Natural killer cell treated with Interleukin-12 subunit alpha and Interleukin-12 subunit beta and Interleukin-15 and Interleukin-18, amount 100 ng/mL, for 72 hours (primary cell): ENCODE data around the gene SLC35F4. TPM values are rescaled to one million over a fixed set of nuclear protein-coding genes. Genes with fewer than 3 reads are reported as not detected.
"Not testable (repeated sequence)": the region's sequence is repeated elsewhere in the genome, so short reads cannot be mapped to it uniquely, and the experiment has no call there.

Experiments
- ATAC-seq, 2 donors: fragments of 150-1000 bp; cut with Tn5 transposase in 1 of 2; sonication (Bioruptor Pico), chemical (Tn5 transposase) in 1 of 2; 2 replicates each; pipeline ENCODE4 v1.10.0; 2021
- DNase-seq: peaks from one replicate; pipeline ENCODE4 v3.0.0; 2022; ENCODE audit warnings: low spot score
- H3K27ac Mint-ChIP-seq, 2 donors: 1 replicate in 1 of 2; 2 replicates in 1 of 2; pipeline ENCODE4 v1.8.0; 2022; ENCODE audit warnings: mixed read lengths in 2 of 2, mild to moderate bottlenecking in 1 of 2, moderate library complexity in 1 of 2
- H3K27me3 Mint-ChIP-seq, 2 donors: 1 replicate in 1 of 2; 2 replicates in 1 of 2; pipeline ENCODE4 v1.8.0; 2022; ENCODE audit warnings: mixed read lengths in 2 of 2
- H3K36me3 Mint-ChIP-seq: one replicate; pipeline ENCODE4 v1.8.0; 2022; ENCODE audit warnings: mixed read lengths
- H3K4me1 Mint-ChIP-seq, 2 donors: 1 replicate in 1 of 2; 2 replicates in 1 of 2; pipeline ENCODE4 v1.8.0; 2022; ENCODE audit warnings: low read depth in 2 of 2, mixed read lengths in 2 of 2, mild to moderate bottlenecking in 1 of 2
- H3K4me3 Mint-ChIP-seq: one replicate; pipeline ENCODE4 v1.8.0; 2022; ENCODE audit warnings: mixed read lengths
- H3K9me3 Mint-ChIP-seq: 2 replicates; pipeline ENCODE4 v1.8.0; 2022; ENCODE audit warnings: mixed read lengths
- total RNA-seq, 2 donors: library from RNA; stranded (reverse); gene quantifications; one replicate each; pipeline ENCODE4 v1.2.3, GENCODE V29; 2022

SLC35F4 gene
- total RNA-seq, 2 donors from 2014 or later: not detected

DNA sequence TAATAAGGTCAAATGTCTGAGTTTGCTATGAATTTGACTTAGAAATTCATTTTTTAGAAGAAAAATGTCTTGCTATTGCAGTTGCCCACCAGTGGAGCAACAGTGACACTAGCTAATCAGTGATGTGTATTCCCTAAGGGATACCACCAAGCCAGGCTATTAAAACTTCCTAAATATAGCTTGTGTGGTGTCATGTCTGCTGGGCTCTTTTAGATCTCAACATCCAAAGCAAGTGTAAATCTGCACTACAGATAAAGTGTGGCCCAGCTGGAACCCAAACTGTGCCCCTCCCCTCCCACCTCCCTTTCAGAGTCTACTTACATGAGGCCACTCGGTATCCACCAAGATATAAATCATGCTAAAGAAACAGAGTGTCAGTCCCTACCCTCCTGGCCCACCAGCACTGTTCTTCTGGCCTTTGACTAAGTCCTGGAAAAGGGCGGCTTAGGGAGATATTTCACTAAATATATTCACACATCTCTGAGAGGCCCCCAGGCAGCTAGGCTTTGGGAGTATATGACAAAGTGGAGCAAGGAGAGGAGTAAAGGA, 53.8 kb downstream of the SLC35F4 start:
- DNase-seq (no peak), ATAC-seq (no peak)
- H3K27ac Mint-ChIP-seq: no peak overlapping the region
- no peaks in the 10 kb centered on the region for H3K9me3 Mint-ChIP-seq
- H3K27me3 Mint-ChIP-seq: no peaks in the 10 kb centered on the region
- H3K36me3 Mint-ChIP-seq: no peaks in the 10 kb centered on the region
- no peaks in the 10 kb centered on the region for H3K4me1 Mint-ChIP-seq
- H3K4me3 Mint-ChIP-seq: no peak overlapping the region

DNA sequence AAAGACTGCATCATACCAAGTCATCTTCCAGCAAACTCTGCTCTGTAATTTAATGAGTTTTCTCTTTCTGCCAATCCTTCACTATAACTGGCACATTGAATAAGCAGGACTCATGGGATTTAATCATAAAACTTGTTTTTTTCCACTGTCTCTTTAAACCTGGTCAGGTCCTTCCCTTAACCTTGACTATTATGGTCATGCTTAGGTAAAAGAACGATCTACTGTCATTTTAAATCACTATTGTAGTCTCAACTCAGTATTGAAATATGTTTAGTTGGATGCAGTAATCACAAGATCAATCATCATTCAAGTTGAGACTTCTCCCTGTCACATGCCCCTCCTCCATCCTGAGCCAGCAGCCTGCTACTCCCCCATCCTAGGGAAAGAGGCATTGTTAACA, 56.1 kb downstream of the SLC35F4 start:
- DNase-seq: no peak

DNA sequence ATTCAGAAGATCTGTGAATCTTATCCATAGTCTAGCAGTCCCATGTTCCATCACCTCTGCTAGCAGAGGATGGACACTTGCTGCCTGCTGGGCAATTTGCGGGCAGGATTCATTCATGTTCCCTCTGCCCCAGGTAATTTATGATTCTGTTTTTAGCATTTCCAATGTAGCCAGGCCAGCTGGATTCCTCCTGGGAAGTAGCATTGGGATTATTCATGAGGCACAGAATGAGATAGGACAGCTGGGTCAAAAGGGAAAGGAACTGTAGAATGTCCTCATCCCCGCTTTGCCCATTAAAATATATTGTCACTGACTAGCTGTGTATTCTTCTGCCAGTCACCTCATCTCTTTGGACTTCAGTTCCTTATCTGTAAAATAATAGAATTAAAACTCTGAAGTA, 68.7 kb downstream of the SLC35F4 start:
- ATAC-seq (no peak), DNase-seq (no peak)
- peaks cover 4% of the 10 kb centered on the region for H3K9me3 Mint-ChIP-seq
- no peak overlapping the region for H3K27ac Mint-ChIP-seq
- H3K4me1 Mint-ChIP-seq: no peaks in the 10 kb centered on the region
- H3K36me3 Mint-ChIP-seq: no peaks in the 10 kb centered on the region
- H3K4me3 Mint-ChIP-seq: no peak overlapping the region
- no peaks in the 10 kb centered on the region for H3K27me3 Mint-ChIP-seq

More for the DNA sequence above, 56.1 kb downstream of the SLC35F4 start:
- Mint-ChIP-seq H3K36me3 (no peaks in the 10 kb centered on the region), H3K4me3 (no peak overlapping the region), H3K9me3 (no peaks in the 10 kb centered on the region), H3K4me1 (no peaks in the 10 kb centered on the region), H3K27me3 (no peaks in the 10 kb centered on the region), H3K27ac (no peak overlapping the region)
- ATAC-seq: no peak

DNA sequence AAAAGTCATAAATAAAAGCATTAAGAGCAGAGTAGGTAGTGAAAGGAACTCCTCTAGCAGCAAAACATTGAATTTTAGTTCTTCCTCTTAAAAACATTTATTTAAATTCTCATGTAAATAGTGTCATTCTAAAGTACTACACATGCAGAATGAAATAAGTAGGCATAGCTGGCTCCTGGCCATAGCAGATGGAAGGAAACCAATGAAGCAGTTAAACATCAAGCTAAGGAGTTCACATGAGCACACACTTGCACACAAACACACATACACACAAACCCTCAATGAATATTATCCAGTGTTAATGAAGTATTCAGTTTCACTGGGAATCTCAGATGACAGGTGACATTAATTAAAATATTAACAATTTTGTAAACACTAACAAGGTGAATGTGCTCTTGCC, 69.3 kb downstream of the SLC35F4 start:
- no peak overlapping the region for H3K4me3 Mint-ChIP-seq
- no peak overlapping the region for H3K27ac Mint-ChIP-seq
- H3K36me3 Mint-ChIP-seq: no peaks in the 10 kb centered on the region
- H3K4me1 Mint-ChIP-seq: no peaks in the 10 kb centered on the region
- ATAC-seq (no peak), DNase-seq (no peak)
- H3K9me3 Mint-ChIP-seq: peaks cover 3% of the 10 kb centered on the region
- H3K27me3 Mint-ChIP-seq: no peaks in the 10 kb centered on the region

DNA sequence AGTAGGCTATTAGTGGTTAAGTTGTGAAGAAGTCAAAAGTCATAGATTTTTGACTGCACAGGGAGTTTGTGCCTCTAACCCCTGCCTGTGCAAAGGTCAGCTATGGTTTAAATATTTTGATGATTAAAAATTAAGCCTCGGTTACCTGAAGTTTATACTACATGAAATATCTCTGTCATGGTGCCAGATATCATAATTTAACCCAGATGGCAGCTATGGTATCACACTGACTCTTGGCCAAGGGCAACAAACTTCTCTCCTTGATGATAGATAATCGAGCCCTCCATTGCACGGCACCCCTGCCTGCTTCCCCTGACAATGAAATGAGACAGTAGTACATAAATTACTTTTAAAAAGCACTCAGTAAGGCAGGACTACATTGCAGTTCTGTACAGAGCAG, 80.8 kb downstream of the SLC35F4 start:
- Mint-ChIP-seq H3K36me3 (peaks cover 34% of the 10 kb centered on the region), H3K4me3 (no peak overlapping the region), H3K4me1 (no peaks in the 10 kb centered on the region), H3K27me3 (no peaks in the 10 kb centered on the region), H3K9me3 (peaks cover 40% of the 10 kb centered on the region), H3K27ac (no peak overlapping the region)
- DNase-seq: no peak
- ATAC-seq: no peak

DNA sequence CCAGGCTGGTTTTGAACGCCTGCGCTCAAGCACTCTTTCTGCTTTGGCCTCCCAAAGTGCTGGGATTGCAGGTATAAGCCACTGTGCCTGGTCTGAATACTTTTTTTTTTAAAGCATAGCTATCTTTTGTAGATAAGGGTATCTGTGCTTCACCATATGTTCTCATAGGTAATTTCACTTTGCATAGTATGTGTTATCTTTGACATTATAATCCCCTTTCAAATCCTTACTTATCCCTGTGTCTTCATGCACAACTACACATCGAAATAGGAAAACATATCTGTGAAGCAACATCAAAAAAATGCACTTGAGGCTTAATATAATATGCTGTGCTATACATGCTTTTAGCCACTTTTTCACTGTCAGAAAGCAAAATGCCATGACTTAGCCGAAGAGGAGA, 94.1 kb downstream of the SLC35F4 start:
- H3K9me3 Mint-ChIP-seq: peaks cover 11% of the 10 kb centered on the region
- H3K4me1 Mint-ChIP-seq: no peaks in the 10 kb centered on the region
- DNase-seq (no peak), ATAC-seq (no peak)
- no peaks in the 10 kb centered on the region for H3K27me3 Mint-ChIP-seq
- H3K36me3 Mint-ChIP-seq: peaks cover 4% of the 10 kb centered on the region
- no peak overlapping the region for H3K4me3 Mint-ChIP-seq
- no peak overlapping the region for H3K27ac Mint-ChIP-seq

DNA sequence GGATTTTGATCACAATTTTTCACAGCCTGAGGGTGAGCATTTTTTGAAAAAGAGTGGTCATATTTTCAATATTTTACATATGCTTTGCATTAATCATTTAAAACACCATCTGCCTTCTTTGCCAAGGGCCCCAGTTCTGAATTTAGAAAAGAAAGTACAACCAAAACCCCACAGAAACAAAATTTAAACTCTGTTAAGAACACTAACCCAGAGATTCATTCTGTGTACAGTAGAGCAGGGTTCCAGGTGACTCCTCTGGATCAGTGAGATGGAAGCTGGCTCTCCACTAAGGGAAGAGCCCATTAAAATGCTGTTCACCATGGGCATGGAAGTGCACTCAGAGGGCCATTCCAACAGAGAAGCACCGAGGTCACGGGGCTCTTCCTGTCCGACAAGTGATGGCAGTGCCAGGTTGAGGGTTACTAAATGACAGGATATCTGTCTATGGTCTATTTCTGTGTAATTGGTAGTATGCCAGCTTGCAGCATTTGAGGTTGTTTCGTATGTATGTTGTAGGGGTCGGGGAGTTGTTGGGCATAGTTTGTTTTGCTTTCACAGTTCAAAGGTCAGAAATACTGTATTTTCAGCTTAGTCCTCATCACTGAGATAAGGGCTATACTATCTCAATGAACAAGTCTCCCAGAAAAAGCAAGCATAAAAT, 95.9 kb downstream of the SLC35F4 start:
- H3K36me3 Mint-ChIP-seq: no peaks in the 10 kb centered on the region
- no peak overlapping the region for H3K27ac Mint-ChIP-seq
- H3K9me3 Mint-ChIP-seq: peaks cover 7% of the 10 kb centered on the region
- H3K27me3 Mint-ChIP-seq: no peaks in the 10 kb centered on the region
- no peak for DNase-seq
- ATAC-seq: no peak
- H3K4me1 Mint-ChIP-seq: no peaks in the 10 kb centered on the region
- H3K4me3 Mint-ChIP-seq: no peak overlapping the region

DNA sequence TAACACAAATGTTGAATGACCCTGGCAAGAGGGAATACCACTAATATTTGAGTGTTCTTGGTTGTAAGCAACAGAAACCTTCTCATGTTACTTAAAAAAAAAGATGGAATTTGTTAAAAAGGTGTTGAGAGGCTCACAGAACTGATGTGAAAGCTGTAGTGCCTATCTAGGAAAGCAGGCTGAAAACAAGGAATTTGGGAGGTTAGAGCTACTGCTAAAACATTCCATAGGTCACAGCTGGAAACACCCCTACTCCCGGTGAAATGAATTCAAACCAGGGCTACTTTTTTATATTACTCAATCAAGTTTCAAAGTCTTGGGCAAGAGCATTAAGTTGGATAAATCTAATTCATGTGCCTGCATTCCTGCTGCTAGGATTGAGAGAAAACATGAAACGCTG, 104.1 kb downstream of the SLC35F4 start:
- no peaks in the 10 kb centered on the region for H3K4me1 Mint-ChIP-seq
- no peaks in the 10 kb centered on the region for H3K27me3 Mint-ChIP-seq
- H3K9me3 Mint-ChIP-seq: peaks cover 7% of the 10 kb centered on the region
- peaks cover 4% of the 10 kb centered on the region for H3K36me3 Mint-ChIP-seq
- H3K4me3 Mint-ChIP-seq: no peak overlapping the region
- ATAC-seq (no peak), DNase-seq (no peak)
- no peak overlapping the region for H3K27ac Mint-ChIP-seq

DNA sequence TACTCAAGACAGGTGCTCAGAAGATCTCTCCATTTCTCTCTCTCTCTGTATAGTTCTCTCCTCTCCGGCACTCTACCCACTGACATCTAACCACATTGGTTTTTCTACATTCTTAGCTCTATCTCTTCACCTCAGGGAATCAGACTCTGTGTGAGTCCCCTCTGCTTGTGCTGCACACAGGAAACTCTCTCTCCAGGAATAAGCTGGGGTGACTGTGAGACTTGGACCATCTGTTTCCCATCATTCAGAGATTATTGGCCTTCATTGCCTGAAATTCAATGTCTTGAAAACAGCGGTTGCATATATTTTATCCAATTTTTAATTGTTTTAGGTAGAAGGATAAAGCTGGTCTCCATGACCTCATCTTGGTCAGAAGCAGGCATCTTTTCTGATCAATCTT, 105.0 kb downstream of the SLC35F4 start:
- H3K27ac Mint-ChIP-seq: no peak overlapping the region
- no peaks in the 10 kb centered on the region for H3K4me1 Mint-ChIP-seq
- peaks cover 7% of the 10 kb centered on the region for H3K9me3 Mint-ChIP-seq
- DNase-seq: no peak
- H3K4me3 Mint-ChIP-seq: no peak overlapping the region
- ATAC-seq: no peak
- H3K27me3 Mint-ChIP-seq: no peaks in the 10 kb centered on the region
- H3K36me3 Mint-ChIP-seq: peaks cover 4% of the 10 kb centered on the region

DNA sequence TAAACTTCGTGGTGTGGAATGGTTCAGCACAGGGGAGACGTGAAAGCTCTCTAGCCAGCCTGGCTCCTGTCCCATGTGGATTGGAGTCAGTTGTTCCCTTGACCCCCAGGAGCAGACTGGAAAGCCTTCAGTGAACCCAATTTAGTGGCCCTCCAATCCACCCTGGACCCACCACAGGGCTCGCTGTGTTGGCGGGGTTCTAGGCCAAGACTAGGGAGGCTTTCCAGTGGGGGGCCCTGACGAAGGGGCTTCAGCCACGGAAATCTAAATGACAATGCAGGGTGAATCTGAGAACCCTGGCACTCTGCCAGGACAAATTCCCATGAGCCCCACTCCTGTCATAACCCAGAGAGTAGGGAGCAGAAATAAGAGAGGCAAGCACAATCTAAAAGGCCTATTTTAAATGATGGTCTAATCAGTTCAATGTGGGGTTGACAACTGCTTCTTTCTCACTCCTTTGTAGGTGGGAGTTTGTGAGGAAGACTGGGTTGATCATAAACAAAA, 110.8 kb downstream of the SLC35F4 start:
- Mint-ChIP-seq H3K27ac (no peak overlapping the region), H3K27me3 (no peaks in the 10 kb centered on the region), H3K9me3 (no peaks in the 10 kb centered on the region), H3K36me3 (no peaks in the 10 kb centered on the region), H3K4me1 (no peaks in the 10 kb centered on the region), H3K4me3 (no peak overlapping the region)
- ATAC-seq (no peak), DNase-seq (no peak)

DNA sequence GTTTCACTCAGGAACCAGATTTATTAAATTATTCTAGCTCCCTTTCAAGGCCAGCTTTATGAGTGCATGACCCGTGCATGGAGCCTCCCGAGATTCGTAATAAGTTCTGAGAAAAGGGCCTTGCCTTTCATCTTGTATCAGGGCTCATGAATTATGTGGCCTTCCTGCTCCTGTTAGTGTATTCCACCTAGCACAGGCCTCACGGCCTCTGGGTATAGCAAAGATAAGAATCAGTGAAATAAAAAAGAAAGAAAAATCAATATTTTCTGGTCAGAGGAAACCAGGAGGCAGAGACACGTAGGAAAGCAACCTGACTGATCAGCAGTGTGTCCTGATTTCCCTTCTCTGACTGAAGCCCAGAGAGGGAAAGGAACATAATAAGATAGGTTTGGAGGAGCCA, 111.4 kb downstream of the SLC35F4 start:
- no peaks in the 10 kb centered on the region for H3K4me1 Mint-ChIP-seq
- ATAC-seq: no peak

DNA sequence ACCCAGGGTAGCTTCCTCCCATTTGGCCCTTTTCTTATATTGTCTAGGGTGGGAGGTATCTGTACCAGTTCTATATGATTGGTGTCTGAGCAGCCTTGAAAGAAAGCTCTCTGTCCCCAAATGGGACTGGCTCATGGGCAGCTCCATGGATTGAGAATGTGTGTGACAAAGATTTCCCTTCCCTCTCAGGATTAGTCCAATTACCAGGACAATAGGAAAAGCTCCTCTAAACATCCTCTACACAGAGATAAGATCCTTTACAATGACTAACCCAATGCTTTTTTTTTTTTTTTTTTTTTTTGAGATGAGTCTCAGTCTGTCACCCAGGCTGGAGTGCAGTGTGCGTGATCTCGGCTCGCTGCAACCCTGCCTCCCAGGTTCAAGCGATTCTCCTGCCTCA, 112.1 kb downstream of the SLC35F4 start:
- no peaks in the 10 kb centered on the region for H3K27me3 Mint-ChIP-seq
- H3K4me1 Mint-ChIP-seq: no peaks in the 10 kb centered on the region
- no peaks in the 10 kb centered on the region for H3K9me3 Mint-ChIP-seq
- H3K27ac Mint-ChIP-seq: no peak overlapping the region
- no peaks in the 10 kb centered on the region for H3K36me3 Mint-ChIP-seq
- no peak overlapping the region for H3K4me3 Mint-ChIP-seq
- ATAC-seq: no peak
- no peak for DNase-seq

More for the DNA sequence above, 111.4 kb downstream of the SLC35F4 start:
- Mint-ChIP-seq H3K27ac (no peak overlapping the region), H3K27me3 (no peaks in the 10 kb centered on the region), H3K36me3 (no peaks in the 10 kb centered on the region), H3K9me3 (no peaks in the 10 kb centered on the region), H3K4me3 (no peak overlapping the region)
- no peak for DNase-seq

DNA sequence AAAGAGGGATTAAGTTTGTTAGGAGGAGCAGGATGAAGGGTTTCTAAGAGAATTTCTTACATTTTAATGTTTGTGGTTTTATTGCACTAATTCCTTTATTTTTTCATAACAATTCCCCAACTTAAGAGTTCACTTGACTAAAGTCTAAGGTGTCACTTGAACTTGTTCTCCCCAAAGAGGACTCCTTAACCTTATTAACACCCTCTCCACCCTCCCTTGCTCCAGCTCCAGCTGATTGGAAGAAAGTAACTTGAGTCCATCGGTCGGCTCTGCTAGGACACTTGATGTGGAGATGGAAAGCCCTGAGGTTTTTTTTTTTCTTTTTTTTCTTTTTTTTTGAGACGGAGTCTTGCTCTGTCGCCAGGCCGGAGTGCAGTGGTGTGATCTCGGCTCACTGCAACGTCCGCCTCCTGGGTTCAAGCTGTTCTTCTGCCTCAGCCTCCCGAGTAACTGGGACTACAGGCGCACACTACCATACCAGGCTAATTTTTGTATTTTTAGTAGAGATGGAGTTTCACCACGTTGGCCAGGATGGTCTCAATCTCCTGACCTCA, 113.7 kb downstream of the SLC35F4 start:
- ATAC-seq, H3K27ac Mint-ChIP-seq: not testable (repeated sequence)

DNA sequence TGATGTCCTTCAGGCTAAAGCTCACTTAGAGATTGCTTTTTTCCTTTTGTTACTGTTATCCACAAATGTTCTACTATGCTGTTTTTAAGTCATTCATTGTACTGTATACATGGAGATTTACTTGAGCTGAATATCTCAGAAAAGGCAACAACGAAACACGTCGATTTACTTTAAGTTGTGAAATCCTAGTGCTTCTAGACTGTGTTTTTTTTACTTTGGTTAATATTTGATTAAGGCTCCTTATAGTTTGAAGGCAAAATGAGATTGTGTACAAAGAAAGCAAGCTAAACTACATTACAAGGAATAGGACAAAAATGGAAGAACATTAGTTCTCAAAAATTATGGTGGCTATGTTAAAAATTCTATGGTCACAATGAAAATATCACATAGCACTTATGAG, 114.5 kb downstream of the SLC35F4 start:
- H3K36me3 Mint-ChIP-seq: no peaks in the 10 kb centered on the region
- H3K4me1 Mint-ChIP-seq: no peaks in the 10 kb centered on the region
- no peak overlapping the region for H3K27ac Mint-ChIP-seq
- no peak for DNase-seq
- no peaks in the 10 kb centered on the region for H3K9me3 Mint-ChIP-seq
- ATAC-seq: no peak
- H3K4me3 Mint-ChIP-seq: no peak overlapping the region
- no peaks in the 10 kb centered on the region for H3K27me3 Mint-ChIP-seq

More for the DNA sequence above, 113.7 kb downstream of the SLC35F4 start:
- not testable (repeated sequence) for H3K36me3 Mint-ChIP-seq, H3K4me1 Mint-ChIP-seq, H3K27me3 Mint-ChIP-seq, DNase-seq, H3K4me3 Mint-ChIP-seq, H3K9me3 Mint-ChIP-seq
